HG02623 (cell line): Measurements from ENCODE around the gene C12orf42.
A peak's percentile ranks its signal among the peaks of the same experiment; 100 is the strongest.

ENCODE experiments used
- ATAC-seq: cut with Tn5 transposase; IDR thresholded peaks from one replicate; pipeline ENCODE4 v1.9.1; 2021; ENCODE audit warnings: moderate library complexity; ENCODE audit not compliant: unreplicated experiment

C12orf42 gene

DNA sequence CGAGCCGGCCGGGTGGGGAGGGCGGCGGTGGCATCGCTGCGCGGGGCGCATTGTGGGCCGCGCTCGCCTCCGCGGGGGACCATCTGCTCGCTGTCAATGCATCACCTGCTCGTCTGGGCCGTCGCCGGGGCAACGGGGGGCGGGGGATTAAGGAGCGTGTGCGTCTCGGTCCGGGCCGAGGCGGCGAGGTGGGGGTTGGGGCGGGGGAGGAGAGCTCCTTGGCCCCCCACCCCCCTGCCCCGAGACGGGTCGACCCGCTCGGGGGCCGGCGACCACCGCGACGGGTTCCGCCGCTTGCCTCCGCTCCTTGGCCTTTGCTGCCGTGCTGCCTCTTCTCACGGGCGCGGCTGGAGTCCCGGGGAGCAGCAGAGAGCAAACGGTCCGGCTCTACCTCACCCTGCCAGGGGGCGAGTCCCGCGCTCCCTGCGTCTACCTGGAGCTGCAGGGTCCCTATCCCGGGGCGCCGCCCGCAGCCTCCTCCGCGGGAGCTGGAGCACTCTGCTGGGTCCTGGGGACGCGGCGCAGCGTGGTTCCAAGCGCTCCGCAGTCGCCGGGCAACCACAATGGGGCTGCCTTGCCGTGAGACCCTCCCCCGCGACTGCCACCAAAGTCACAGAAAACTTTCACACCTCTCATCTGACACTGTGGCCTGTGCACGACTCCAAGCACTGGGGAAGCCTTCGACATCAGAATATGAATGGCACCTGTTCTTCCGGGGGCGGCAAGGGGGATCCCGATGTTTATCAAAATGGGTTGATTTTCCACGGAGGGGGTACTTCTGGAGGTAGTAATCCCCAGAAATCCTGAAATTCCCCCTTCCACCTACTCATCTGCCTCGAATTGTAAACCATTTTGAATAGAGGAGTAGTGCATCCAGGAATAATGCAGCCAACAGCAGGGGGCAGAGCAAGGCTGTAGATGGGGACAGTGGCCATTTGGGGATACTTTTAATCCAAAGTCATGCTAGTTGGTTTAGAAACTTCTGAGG is at the start of gene C12orf42:
TSS of gene C12orf42 (minus strand) at position 500 of the 988 bp plus-strand sequence. CDS start 17,542 bp downstream, outside the sequence.
- peak; percentile 68 for ATAC-seq

DNA sequence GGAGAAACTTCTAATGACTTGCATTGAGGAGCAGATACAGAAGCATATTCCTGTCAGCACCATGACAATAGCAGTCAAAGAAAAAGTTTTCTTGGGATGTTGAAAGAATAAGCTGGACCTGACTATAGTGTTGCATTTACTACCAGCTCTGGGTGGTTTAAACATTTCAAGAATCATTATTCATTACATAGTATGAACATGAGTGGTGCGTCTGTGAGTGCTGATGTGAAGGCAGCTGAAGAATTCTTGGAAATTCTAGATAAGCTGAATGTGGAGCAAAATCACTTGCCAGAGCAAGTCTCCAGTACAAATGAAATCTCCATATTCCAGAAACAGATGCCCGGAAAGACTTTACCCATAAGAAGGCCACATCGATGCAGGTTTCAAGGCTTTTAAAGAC is 46.3 kb upstream of the C12orf42 start:
- ATAC-seq: no peak

DNA sequence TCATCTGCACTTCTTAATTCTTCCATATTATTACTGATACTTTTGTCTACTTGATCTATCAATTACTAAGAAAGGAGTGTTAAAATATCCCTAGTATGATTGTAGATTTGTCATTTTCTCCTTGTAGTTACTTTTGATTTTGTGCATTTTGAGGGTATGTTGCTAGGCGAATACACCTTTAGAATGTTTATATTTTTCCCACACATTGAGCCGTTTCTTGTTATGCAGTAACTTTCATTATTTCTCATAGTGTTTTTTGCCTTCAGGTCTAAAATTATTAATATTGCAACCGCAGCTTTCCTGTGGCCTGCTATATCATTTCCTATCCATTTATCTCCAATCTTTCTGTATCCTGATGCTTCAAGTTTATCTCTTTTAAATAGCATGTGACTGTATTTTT is 44.6 kb upstream of the C12orf42 start:
- no peak for ATAC-seq

DNA sequence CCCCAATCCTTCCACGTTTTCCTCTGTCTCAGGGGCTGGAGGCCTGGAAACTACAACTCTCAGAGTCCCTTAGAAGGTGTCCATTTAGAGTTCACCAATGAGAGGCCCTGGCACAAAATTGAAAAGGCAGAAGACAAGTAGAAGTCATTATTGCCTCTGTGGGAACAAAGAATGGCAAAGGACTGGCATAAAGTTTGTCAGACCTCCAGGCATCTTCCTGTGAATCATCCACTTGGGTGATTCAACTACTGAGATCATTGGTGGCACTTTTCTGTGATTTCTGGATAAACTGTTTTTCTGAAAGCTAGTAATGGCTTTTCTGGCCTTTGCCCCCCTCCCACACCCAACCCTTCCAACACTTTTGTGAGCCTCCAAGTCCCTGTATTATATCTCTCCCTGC is 42.6 kb upstream of the C12orf42 start:
- no peak for ATAC-seq

DNA sequence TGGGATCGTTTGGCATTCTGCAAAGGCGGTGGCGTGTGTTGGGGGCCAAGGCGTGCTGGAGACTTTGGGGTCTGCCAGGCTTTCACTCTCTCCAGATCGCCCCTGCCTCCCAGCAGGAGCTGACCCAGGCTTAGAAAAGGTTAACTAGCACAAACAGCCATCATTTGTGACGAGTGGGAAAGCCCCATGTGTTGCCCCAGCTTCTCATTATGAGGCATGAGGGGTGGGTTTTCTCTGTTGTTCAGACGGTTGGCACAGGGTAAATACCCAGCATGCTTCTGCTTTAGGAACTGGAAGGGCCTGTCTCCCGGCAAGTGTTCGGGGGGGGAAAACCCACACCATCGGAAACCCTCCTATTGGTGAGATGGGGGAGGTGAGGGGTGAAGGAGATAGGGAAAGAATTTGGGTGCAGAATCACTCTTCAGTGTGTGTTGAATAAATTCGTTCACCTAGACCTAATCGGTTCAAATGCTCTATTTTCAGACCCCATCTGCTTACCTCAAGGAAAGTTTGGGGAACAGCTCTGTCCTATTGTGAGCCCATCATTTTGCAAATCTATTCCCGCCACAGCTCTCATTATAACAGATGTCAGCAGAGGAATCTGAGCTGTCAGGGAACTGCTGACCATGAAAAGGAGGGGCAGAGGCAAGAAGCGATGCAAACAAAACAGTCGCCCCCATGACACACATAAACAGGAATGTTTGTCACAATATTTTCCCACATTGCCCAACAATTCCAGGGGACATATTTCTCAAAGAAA is 34.7 kb upstream of the C12orf42 start:
- no peak for ATAC-seq

DNA sequence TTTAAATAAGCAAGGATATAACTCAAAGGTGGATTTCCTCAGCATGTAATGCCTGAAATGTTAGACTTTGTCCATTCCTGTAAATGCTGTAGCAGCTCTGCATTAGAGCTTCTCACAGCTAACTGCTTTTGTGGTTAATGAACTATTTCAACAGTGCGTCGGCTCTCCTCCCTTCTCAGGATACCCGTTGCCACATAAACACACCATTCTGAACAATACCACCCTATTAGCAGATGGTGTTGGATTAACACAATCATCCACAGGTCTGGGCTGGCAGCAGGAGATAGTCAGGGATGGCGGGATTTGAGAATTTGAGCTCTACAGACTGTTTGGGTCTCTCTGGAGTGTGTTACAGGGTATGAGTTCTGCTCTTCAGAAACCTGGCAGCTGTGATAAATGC is 33.5 kb upstream of the C12orf42 start:
- ATAC-seq: no peak

DNA sequence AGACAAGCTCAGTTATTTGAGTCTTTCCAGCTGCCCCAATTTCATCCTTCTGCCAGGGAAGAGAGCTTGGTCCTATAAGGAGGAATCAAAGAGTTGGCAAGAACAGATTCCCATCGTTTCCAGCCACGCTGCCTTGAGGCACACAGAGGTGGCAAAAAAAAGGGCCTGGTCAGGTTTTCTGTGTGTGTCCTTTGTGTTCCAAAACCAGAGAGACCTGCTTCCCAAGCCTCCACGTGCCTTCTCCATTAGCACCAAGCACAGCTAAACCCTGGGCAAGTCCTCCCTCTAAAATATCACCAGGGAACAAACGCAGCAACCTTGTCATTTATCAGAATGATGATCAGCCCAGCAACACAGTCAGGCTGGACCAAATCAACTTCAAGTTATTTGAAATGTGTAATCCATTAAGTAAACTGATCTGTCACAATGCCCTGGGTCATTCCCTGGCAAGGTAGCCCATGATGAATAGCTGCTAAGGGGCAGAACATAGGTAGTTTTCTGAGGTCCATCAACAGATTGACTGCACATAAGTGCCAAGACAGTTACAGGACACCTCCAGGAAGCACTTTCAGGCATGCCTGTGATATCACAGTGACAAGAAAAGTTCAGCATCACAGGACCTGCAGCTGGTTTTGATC is 28.6 kb upstream of the C12orf42 start:
- no peak for ATAC-seq

DNA sequence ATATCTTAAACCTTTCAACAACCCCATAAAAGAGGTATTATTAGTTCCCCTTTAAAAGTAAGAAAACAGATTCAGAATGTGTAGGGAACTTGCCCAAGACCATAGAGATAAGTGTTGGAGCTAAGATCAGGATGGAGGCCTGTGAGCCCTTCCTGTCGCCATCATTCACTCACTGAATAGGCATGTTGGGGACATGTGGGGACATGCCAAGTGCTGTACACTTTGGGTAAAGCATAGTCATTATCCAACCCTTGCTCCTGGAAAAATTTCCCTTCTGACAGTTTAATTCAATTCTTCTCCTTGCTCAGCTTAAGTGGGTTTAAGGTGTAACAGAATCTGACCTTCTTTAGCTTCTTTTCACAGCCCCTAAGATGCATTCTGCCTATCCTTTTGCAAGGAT is 28.0 kb upstream of the C12orf42 start:
- no peak for ATAC-seq

DNA sequence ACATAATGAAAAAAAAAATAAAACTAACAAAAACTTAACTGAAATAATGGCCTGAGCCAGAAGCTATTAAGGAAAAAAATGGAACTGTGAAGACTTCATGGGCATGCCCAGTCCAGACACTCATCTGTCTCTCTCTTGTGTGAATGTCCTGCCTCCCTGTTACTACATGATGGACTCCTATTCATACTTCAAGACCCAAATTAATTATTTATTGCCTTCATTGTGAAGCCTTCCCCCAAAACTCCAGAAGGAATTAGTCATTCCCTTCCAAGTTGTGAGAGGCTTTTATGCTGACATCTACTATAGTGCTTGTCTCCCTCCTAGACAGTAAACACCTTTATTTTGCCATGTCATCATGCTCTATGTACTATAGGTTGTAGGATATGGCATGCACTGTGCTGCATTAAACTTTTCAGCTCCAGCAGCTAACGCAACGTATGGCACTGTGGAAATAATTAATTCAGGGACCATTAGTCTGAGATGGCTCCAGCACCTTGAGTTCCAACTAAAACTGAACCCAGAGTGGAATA is 25.0 kb upstream of the C12orf42 start:
- no peak for ATAC-seq

DNA sequence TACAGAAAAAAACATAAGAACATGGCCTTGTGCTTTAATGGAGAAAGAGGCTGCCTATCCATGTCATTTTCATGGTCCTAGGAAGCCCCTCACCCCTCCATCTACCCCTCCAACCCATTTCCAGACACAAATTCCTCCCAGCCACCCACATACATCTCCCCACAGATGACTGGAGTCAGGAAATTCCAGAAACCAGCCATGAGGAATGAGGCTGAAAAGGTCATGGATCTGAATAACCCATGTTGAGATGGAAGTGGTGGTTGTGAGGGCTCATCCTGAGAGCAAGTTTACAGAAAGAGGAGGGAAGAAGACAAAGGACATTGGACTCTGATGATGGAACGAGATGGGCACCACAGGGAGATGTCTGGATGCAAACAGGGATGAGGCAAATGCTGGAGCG is 23.9 kb upstream of the C12orf42 start:
- ATAC-seq: no peak

DNA sequence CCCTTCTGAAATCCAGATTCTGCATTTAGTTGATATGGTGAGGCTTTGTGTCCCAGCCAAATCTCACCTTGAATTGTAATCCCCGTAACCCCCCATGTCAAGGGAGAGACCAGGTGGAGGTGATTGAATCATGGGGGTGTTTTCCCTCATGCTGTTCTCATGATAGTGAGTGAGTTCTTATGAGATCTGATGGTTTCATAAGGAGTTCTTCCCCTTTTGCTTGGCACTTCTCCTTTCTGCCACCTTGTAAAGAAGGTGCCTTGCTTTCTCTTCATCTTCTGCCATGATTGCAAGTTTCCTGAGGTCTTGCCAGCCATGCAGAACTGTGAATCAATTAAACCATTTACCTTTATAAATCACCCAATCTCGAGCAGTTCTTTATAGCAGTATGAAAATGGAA is 23.1 kb upstream of the C12orf42 start:
- ATAC-seq: no peak

DNA sequence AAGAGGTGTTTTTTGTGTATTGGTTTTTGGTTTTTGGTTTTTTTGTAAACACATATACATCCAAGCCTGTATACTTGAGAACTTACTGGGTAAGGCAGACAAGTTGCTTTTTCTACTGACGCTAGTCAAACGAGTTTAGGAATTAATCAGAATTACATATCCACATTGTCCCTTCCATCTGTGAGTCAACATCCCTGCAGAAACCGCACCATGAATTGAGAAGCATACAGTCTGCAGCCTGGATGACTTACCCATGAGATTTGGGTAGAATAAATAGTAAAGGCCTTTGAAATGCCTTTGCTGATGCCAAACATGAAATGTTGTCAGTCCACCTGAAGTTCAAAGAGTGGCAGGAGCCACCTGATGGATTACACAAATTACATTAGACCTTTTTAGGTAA is 21.4 kb upstream of the C12orf42 start:
- no peak for ATAC-seq

DNA sequence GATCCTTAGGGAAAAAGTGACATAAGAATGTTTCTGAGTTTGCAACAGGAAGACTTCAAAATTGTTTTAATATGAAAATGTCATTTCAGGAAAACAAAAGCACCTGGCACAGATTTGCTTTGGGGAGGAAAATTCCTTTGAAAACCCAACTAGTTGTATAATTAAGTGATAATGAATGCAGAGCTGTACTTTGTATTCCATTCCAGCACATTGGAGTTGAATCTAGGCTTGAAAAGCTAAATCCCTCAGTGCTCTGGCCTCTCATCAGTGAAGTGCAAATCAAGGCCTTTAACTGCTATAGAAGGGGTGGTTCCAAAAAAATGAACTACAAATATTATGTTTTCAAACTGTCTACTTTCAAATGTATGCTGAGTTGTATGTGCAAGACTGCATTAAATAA is 19.6 kb upstream of the C12orf42 start:
- no peak for ATAC-seq

DNA sequence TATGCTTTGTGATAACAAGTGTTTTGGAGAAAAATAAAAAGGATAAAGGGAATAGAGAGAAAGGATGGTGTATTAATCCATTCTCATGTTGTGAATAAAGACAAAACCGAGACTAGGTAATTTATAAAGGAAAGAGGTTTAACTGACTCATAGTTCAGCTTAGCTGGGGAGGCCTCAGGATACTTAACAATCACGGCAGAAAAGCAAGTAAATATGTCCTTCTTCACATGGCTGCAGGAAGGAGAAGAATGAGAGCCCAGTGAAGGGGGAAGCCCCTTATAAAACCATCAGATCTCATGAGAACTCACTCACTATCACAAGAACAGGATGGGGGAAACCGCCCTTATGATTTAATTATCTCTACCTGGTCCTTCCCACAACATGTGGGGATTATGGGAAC is 18.1 kb upstream of the C12orf42 start:
- ATAC-seq: no peak

DNA sequence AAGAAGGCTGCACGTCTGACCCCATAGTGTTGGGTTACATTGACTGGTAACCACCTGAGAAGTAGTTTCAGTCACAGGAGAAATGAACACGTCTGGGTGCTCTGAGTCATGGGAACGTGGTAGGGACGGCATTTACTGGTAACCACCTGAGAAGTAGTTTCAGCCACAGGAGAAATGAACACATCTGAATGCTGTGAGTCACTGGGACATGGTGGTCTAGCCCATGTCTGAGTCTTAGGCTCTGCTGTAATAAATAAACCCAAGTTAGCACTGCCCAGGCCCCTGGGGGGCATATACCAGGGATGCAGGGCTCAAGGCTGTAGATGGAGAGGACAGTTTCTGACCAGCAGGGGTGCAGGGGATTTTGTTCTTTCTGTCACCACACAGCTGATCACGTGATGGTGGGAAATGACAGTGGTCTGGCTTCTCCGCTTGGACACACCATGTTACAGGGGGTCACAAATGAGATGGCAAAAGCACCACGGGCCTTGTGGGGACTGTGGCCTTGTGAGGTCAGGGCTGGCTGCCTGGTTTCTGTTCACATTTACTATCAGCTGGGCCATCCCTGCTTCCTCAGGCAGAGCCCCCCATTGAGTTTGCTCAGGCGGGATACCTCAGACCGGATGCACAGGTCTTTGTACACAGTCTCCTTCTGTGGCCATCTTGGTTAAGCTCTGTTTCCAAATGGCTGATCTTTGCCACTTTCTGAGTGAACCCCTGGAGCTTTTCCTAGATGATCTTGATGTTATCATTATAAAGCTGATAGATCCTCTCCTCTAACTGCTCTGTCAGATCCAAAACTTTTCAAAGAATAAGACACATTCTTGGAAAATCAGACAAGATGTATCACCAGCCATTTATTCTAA is 9.8 kb upstream of the C12orf42 start:
- peak; percentile 86 for ATAC-seq

DNA sequence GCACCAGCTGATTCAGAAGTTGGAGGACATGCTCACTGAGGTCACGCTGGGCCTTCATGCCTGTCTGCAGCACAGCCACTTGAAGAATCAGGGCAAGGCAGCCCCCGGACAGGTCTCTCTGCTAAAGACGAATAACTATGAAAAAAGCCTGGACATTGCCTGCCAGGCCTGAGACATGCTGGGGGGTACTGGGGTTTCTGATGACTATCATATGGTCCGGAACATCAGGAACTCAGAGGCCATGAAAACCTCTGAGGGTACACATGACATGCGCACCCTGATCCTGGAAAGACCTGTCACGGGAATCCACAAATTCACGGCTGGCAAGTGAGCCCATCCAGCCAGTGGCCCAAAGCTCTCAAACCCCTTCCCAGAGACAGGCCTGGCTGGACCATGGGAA is 8.8 kb upstream of the C12orf42 start:
- ATAC-seq: no peak

DNA sequence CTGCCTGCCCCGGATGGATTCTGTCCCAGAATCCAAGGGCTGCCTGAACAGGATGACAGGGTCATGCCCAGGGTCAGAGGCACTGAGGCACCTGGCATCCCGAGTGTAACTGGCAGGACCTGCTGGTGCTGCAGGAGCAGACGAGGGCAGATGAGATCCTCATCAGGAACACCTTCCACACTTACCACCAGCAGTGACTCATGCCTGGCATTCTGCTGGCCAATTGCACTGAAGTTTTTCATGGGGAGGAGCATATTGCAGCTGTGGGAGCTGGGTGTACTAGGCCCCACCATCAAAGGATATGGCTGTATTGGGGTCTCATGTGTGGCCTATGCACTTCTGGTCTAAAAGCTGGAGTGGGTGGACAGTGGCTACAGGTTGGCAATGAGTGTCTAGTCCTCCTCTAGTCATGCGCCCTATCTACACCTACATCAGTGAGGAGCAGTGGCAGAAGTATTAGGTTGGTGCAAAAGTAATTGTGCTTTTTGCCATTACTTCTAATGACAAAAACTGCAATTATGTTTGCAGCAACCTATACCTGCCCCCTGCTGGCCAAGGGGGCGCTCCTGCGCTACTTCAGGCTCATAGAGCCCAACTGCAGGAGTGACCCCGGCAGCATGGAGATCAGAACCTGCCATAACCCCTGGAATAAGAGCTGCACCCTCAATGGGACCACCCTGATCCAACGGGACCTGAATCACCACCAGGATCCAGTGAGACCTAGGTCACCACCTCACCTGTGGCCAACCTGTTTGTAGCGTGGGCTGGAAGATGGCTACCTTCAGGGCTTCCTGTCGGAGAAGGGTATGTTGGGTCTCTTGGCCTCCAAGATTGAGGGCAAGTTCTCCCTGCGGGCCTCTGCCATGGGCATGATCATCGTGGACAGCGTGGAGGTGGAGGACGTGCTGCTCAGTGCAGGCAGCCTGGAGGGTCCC is 8.0 kb upstream of the C12orf42 start:
- ATAC-seq: no peak

DNA sequence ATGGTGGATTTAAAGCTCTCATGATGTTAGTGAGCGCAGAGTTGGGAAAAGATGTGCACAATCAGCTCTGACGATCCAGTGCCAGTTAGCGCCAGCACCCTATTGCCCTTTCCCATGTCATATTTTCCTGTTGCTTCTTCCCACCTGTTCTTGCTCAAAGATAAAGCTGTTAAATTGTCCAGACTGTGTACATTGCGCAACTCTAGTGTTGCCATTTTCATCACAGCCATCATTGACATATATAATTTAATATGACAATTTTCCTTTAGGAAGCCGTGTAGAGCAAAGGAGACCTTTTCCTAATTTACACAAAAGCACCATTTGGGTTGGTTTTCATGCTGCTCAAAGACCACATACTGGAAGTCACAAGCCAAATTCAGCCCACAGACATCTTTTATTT is 5.7 kb upstream of the C12orf42 start:
- no peak for ATAC-seq

DNA sequence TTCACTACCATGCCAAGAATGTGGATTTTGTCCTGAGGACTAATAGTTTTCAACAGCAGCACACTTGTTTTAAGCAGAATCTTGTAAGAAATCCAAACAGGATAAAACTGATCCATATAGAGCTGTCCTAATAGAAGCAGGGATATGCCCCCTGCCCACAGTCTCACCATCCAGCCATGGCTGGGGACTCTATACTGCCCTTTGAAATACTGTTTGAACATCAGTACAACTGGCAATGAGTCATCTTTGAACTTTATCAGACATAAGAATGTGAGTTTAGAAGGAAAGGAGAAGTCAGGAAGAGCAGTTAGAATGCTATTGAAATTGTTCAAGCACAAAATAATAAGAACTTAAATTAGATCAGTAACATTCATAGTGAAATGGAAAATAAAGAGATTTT is 3.8 kb upstream of the C12orf42 start:
- ATAC-seq: no peak
